T1000 (cell line): ENCODE results near the gene FAM168A.

ENCODE experiments used
- DNase-seq: peaks from one replicate; lab custom pipeline; 2025; ENCODE audit warnings: mixed read lengths; lab: John Stamatoyannopoulos, UW

FAM168A gene

GRCh38 chr11:73425108-73425507, 172.8 kb downstream of the FAM168A start:
- no peak for DNase-seq

- DNase-seq: no peak
Measured at GRCh38 chr11:73423506-73423905, 174.4 kb downstream of the FAM168A start.

DNA sequence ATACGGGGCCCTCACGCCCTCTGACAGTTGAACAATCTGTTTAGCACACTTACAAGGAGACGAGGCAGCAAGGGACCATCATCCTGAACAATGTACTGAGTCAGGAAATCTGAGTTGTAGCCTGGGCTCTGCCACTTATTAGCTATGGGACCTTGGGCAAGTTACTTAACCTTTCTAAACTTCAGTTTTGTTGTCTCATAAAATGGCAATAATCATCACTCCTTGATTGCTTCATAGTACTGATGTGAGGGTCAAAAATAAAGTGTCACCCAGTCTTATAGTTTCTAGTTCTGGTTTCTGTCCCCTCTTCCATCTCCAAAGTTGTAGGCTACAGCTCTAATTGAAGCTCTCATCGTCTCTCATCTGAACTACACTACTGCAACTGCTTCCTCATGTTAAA, 175.0 kb downstream of the FAM168A start:
- DNase-seq: no peak

- DNase-seq: no peak
Measured at GRCh38 chr11:73420136-73420535, 177.8 kb downstream of the FAM168A start.

DNA sequence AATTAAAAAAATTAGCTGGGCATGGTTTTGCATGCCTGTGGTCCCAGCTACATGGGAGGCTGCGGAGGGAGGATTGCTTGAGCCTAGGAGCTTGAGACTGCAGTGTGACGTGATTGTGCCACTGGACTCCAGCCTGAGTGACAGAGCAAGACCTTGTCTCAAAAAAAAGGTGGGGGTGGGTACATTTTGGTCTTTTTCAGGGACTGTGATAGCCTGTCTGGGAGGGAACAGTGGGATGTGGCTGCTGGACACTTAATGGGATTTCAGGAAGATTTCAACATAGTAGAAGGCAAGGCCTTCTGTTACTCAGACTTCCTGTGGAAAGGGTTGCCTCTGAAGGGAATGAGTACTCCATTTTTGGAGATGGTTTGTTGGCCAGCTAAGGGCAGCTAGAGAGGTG, 181.1 kb downstream of the FAM168A start:
- DNase-seq: no peak

- no peak for DNase-seq
Measured at GRCh38 chr11:73415854-73416615, 181.9 kb downstream of the FAM168A start.

- no peak for DNase-seq
Measured at GRCh38 chr11:73414977-73415651, 182.8 kb downstream of the FAM168A start.

DNA sequence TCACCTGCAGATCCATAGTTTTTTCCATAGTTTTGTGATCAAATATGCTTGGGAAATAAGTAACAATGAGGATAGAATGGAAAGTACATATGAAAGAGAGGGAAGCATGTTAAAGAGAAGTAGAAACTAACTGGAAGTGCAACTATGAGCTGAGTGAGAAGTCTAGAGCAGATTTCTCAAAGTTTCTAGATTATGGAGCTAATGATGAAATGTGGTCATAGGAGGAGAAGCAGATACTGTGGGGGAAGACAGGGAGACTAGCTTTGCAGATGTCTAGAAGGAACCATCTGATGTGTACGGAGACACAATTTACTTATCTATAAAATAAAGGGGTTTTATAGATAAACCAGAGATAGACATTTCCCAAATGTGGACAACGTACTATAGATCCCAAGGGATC, 184.7 kb downstream of the FAM168A start:
- DNase-seq: no peak

- no peak for DNase-seq
Measured at GRCh38 chr11:73412308-73412707, 185.6 kb downstream of the FAM168A start.

- no peak for DNase-seq
Measured at GRCh38 chr11:73411031-73411430, 186.9 kb downstream of the FAM168A start.

DNA sequence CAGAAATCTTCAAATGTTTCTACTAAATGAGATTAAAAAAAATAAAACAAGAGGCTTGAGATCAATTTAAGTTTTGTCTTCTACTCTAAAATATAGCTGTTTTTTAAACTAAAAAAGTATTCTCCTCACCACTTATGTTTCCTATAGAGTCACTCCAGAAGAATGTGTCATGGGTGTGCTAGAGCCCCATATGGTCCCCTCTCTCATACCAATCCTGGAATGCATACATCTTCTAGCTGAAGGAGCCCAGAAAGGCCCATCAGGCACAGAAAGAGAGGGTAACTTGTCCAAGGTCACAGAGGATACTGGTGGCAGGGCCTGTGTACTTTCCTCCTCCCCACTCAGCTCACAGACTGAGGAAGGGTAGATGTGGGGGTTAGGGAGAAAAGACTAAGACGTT, 187.3 kb downstream of the FAM168A start:
- DNase-seq: no peak

- DNase-seq: no peak
Measured at GRCh38 chr11:73409431-73409830, 188.5 kb downstream of the FAM168A start.

DNA sequence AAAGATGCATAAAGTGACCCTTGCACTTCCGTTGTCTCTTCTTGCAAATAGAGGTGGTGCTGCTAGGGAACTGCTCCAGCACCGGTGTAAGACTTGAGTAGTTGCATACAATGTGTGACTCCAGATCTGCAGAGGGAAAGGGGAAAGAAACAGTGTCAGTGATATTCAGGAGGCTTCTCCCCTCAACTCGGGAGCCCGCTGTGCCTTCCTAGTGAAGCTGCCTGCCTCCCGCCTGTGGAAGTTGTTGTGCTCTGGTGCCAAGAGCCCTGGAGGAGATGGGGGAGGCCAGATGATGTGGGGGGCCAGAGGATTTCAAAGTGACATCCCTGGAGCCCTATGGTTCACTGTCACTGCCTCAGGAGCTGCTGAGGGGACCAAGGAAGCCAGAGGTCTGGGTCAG, 191.3 kb downstream of the FAM168A start:
- DNase-seq: no peak

DNA sequence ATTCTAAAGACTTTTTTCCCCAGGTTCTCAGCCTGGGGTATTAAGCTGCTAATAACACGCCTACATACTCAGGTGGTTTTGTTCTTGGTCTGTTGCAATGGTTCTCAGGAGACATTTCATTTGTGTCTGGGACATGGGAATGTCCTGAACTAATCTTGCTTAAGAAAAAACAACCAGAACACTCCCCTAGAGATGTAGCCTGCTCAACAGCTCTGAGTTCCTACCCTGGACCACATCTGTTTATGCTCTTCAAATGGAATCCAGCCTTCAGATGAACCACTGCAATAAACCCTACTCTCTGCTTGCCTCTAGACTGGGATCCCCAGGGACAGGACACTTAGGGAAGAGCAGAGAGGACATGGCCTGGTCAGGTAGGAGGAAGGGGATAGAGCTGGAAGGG, 191.8 kb downstream of the FAM168A start:
- DNase-seq: no peak

DNA sequence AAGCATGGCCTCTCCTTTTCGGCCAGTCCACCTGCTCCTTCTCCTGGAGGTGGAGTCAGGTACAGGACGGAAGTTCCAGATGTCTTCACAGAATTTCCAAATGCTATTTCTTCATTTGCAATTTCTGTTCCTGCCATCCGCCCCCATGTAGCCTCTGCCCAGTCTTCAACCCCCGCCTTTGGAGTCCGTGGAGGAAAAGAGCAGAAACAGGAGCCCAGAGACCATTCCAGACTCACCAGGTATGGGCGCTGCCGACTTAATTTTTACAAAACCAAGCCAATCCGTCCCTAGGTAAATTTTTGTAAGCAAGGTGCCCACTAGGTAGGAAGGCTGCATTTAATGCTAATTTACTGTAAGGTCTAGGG, 192.8 kb downstream of the FAM168A start:
- DNase-seq: no peak

DNA sequence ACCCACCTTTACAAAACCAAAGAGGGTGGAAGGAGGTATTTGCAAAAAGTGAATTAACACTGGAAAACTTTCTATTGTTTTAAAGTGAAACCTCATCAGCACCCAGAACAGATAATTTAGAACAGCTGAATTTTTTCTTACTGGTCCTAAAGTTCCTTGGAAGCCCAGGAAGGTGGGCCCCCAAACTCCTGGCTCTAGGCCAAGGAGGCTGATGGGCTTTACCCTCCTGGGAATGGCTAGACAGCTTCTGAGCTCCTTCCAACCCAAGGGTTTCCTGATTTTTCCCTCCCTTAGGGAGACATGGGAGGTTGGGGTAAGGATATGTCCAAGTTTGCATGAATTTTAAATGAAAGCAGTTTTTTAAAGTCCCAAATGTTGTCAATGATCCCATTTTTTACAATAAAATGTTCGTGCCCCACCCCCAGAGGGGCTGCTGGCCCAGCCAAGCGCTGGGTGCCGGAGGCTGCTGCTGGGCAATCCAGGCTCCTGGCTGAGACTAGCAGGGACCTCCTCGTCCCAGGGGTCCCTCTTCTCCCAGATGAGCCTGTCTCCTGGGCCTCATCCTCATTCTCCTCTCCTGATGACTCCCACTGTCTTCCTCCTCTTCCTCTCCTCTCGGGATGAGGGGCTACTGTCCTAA, 193.3 kb downstream of the FAM168A start:
- no peak for DNase-seq

GRCh38 chr11:73404048-73404447, 193.9 kb downstream of the FAM168A start:
- no peak for DNase-seq

DNA sequence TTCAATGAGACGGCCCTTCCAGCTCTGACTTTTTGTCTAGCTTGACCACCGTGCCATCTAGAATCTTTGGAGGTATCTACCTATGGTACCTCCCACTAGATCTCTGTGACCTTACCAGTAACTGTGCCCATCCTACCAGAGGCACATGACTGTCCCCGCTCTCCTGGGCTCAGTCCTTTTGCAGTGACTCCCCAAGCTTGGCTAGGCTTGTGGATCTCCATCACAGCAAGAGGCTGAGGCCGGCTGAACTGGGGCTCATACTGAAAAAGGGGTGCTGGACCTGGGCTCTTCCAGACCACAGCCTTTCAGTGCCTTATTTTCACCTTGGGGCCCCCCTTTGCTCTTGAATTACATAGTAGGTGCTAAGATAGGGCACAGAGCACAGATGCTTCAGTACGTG, 194.4 kb downstream of the FAM168A start:
- DNase-seq: no peak

DNA sequence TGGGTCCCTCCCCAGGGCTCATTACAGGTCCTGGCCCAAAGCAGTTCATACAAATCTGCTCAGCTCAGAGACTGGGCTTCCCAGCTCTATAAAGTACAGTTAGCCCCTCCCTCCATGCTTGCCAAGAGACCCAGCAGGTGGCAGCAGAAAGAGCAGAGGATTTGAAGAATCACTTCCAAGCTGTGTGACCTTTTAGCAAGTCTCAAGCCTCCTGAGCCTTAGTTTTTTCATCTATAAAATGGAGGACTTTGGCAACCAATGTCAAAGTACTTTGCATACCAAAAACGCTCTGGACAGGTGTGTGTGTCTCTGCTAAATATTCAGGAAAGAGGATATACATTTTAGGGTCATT, 195.1 kb downstream of the FAM168A start:
- DNase-seq: no peak

DNA sequence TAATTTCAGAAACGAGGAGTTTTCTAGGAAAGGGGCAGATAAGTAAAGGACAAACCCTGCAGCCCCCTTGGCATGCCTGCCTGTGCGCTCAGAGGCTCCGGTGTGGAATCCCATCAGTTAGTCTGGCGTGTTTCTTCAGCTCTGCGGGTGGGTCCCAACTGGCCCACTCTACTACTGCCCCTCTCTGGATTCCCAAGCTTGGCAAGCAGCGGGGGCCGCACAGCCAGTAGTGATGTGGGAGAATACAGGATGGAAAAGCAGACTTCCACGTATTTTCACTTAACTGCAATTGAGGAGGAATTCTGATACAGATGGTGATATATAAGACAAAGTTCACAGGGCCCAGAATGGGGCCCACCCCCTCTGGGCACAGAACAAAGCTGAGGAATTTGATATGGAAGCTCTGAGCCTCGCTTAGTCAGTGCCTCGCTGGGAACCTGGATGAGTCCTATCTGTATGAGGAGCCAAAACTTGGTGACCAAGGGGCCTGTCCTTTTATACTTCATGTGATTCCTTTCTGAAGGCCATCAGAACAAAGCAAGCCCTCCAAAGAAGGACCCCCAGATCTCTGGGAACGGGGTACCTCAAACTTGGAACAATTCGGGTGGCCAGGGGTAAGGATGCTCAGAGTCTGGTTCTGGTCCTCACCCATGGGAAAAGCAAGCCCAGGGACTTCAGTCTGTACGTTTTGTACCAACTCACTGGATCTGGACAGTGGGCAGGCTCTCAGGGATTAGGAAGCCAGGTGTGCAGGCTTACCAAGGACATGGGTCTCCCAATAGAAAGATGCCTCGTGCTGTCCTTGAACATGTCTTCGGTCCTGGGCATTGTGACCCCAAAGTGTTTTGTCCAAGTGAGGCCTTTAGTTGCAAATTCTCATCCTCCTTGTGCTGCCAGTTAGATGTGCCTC, 195.7 kb downstream of the FAM168A start:
- no peak for DNase-seq

DNA sequence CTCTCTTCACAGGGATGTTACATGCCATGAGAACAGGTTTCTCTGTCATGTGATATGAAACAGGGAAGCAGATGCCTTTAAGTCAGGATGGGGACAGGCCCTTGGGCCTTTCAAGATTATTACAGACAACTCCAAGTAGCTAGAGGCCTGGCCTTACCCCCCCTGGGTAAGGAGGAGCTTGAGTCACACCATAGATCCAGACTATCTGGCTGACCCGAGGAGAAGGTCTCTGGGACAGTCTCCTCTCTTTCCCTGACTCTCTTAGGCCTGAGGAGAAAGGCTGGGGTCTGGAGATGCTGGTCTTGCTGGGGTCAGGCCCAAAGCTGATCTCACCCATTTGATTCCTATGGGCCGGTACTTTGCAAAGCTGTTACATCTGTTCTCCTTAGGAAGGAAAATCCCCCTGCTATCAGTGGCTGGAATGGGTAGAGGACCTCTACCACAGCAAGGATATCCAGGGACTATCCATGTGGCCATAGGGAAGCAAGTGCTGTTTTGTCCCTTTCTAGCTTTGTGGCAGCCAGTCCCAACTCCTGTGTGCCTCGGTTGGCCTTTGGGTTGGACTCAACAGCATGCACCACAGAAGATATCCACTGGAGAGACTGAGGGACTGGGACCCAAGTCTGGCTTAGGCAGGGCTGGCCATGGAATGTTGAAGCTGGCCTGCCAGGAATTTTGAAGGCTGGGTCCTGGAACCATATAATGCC, 196.5 kb downstream of the FAM168A start:
- no peak for DNase-seq

DNA sequence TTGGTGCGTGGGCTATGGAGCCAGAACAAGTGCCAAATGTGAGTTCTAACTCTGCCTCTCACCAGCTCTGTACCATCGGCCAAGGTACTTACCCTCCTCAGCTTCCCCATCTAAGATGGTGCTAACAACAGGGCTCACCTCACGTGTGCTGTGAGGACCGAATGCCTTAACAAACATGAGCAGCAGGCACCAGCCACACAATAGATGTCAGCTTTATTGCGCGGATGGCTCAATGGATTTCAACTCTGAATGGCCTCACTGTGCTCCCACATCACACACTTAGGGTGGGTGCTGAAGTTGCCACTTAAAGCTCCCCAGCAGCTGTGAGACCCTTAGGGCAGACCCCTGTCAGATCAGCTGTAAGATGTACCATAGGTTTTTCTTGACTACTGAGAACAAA, 197.6 kb downstream of the FAM168A start:
- no peak for DNase-seq
